GM10248 (cell line): ENCODE measurements around the gene CFAP61.

ENCODE experiments used
- CTCF ChIA-PET: fragments of 300-600 bp; sonication (Branson Sonifier 250); formaldehyde crosslinking; extraction: SDS; loops from one replicate; lab custom pipeline; 2021; ENCODE audit warnings: antibody characterized with exemption; lab: Yijun Ruan, JAX
- POLR2A ChIA-PET: fragments of 350-650 bp; sonication (Branson Sonifier 250); formaldehyde crosslinking; extraction: SDS; loops from one replicate; lab custom pipeline; 2020; ENCODE audit warnings: antibody characterized with exemption; lab: Yijun Ruan, JAX
- DNase-seq: peaks from one replicate; pipeline ENCODE4 v3.0.0; 2012; ENCODE audit errors: extremely low spot score
- TF ChIP-seq, protein P1 (sequence below): IDR thresholded peaks from 2 replicates; pipeline ENCODE4 v1.5.1; 2012; ENCODE audit warnings: mild to moderate bottlenecking, low read depth; ENCODE audit errors: extremely low read depth, missing control alignments, control extremely low read depth

Gene CFAP61

DNA sequence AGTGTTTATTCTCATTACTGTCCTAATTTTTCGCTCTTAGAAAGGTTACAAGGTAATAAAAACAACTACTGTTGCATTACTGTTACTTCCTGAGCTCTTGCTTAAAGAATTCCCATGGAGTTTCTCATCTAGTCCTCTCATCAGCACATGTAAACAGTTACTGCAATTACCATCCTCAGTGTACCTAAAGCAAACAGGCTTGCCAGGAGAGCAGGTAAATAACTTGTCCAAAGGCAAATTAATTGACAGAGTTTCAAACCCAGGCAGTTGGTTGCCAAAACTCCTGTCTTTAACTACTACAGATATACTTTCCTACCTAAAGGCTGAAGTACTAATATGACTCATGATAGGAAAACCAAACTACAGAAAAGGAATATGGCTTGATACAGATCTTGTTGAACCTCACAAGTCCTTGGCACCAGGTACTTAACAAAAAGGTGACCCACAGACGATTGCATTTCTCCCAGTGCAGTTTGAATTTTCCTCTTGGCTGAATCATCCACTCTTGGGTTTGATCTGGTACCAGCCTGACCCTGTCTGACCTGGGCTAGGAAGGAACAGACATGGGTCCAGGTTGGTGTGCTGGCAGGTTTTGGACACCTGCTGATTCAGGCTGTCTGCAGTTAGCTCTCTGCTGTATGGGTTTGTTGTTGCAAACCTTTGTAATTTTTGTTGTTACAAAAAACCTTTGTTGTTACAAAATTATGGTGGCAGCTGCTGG, 153.0 kb downstream of the CFAP61 start:
- POLR2A ChIA-PET: no interaction called here
- DNase-seq: no peak

DNA sequence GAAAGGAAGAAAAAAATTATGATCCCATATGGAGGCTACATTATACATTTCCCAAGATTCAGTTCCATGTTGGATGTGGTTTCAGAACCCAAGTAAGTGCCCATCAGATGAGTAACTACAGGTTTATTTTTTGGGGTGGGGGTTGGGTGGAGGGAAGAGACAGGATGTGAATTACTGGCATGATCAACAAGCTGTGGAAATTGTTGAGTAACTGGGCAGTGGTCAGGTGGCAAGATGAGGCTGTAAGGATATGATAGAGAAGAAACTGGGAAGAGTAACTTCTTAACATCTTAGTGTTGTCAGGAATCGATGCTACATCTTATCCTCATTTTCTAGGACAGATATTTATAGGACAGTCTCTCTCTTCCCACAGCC, 153.5 kb downstream of the CFAP61 start:
- no peak for DNase-seq
- CTCF ChIA-PET: interaction anchor here (1.4 kb wide), 1 partner anchor 31 kb away, joined by 4 read pairs; no protein-coding TSS in a partner anchor
- POLR2A ChIA-PET: no interaction called here
- TF ChIP-seq, protein P1, sequence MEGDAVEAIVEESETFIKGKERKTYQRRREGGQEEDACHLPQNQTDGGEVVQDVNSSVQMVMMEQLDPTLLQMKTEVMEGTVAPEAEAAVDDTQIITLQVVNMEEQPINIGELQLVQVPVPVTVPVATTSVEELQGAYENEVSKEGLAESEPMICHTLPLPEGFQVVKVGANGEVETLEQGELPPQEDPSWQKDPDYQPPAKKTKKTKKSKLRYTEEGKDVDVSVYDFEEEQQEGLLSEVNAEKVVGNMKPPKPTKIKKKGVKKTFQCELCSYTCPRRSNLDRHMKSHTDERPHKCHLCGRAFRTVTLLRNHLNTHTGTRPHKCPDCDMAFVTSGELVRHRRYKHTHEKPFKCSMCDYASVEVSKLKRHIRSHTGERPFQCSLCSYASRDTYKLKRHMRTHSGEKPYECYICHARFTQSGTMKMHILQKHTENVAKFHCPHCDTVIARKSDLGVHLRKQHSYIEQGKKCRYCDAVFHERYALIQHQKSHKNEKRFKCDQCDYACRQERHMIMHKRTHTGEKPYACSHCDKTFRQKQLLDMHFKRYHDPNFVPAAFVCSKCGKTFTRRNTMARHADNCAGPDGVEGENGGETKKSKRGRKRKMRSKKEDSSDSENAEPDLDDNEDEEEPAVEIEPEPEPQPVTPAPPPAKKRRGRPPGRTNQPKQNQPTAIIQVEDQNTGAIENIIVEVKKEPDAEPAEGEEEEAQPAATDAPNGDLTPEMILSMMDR: no peak

More for the DNA sequence above, 153.0 kb downstream of the CFAP61 start:
- TF ChIP-seq, protein P1: no peak
- CTCF ChIA-PET: interaction anchor here (1.4 kb wide), 1 partner anchor 32 kb away, joined by 4 read pairs; no protein-coding TSS in a partner anchor

DNA sequence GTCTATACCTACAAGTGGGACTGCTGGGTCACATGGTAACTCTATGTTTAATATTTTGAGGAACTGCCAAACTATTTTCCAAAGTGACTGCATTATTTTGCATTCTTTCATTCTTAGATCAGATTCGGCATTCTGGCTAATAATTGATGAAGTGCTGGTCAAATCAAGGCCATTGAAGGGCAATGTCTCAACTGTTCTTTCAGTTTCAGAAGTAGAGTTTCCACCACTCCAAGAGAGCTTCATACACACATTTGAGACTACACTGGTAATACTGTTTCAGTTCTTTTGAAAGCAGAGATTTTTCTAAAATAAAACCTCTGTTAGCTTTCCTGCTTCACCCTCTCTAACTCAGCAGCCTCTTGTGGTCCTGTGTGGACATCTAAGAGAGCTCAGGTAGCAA, 154.5 kb downstream of the CFAP61 start:
- ChIA-PET POLR2A (no interaction called here), CTCF (interaction anchor here (1.0 to 1.4 kb wide), 3 partner anchors 15 to 30 kb away, joined by 3 read pairs; no protein-coding TSS in a partner anchor)
- TF ChIP-seq, protein P1: no peak
- peak; percentile 34 for DNase-seq

DNA sequence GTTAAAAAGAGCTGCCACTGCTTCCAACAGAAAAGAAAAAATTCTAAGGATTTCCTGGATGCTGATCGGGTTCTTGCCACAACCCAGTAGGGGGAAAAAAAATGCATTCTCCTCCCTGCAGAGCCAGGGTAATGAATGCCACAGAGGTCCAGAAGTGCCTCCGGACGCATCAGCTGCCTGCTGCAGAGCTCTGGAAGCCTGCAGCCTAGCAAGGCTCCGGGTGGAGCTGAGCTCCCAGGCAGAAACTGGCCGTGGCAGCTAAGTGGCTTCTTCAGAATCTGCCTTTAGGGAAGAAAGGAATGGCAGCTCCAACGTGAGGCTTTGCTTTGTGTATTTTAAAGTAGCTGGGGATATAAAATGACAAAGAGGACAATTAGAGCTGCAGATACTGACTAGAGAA, 155.0 kb downstream of the CFAP61 start:
- POLR2A ChIA-PET: no interaction called here
- DNase-seq: no peak
- TF ChIP-seq, protein P1: no peak
- CTCF ChIA-PET: interaction anchor here (1.0 to 1.4 kb wide), 3 partner anchors 15 to 29 kb away, joined by 3 read pairs; no protein-coding TSS in a partner anchor

DNA sequence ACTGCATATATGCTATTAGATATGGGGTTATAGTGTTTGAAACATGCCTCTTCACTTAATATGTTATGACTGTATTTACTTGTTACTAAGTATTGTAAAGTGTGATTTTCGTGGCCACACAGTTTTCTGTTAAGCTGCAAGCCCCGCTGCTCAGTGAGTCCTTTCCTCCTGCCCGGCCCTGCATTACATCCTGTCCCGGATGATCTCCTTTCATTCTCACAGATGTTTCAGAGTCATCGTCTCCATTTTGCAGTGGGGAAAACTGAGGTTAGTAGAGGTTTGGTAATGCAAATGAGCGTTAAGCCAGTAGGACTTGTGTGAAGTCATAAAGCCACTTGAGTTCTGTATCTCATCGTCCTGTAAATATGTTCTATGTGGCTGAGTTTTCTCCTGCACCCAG, 155.5 kb downstream of the CFAP61 start:
- DNase-seq: no peak
- ChIA-PET CTCF (interaction anchor here (1.3 to 1.4 kb wide), 2 partner anchors 16 to 29 kb away, joined by 3 read pairs; no protein-coding TSS in a partner anchor), POLR2A (no interaction called here)
- TF ChIP-seq, protein P1: no peak

DNA sequence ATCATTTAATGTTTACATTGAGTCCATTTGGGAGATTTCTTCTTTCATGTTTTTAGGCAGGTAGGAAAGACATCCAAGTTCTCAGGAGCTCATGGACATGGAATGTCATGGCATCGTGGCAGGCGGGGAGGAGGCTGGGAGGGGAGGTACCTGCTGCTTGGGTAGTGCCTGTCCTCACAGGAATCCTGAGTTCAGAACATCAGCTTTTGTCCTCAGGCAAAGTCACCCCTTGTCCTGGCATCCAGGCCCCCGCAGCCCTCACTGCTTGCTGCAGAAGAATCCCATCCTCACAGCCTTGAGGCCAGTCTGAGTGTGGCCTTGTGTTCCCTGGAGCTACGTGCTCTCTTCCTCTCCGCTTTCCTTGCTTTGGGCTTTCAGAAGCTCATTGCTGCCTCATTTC, 157.4 kb downstream of the CFAP61 start:
- ChIA-PET CTCF (no interaction called here), POLR2A (no interaction called here)
- TF ChIP-seq, protein P1: no peak
- no peak for DNase-seq
